Right forelimb (tissue), 1 donor: ENCODE data around the gene FXN.
"Not testable (repeated sequence)": the region's sequence is repeated elsewhere in the genome, so short reads cannot be mapped to it uniquely, and the experiment has no call there.

ENCODE experiments used
- DNase-seq: peaks from one replicate; pipeline ENCODE4 v3.0.0-alpha.2; 2018

The FXN gene

DNA sequence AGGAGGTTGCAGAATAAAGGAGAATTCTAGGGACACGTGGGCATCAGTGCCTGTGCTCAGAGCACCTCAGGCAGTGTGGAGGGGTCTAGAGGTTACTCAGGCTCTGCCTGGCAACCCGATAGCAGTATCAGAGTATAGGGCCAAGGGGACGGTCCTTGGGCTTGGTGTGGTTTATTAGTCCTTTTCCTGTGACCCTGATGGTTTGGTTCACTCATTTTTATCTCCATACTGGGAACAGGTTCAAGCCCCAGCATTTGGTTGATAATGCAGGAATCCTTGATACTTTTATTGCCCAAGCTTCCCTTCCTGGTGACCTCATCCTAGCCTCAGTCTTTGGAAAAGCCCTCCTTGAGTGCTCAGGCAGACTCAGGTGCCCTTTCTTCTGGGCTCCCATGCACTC lies 35.5 kb downstream of the FXN start:
- DNase-seq, result no peak

DNA sequence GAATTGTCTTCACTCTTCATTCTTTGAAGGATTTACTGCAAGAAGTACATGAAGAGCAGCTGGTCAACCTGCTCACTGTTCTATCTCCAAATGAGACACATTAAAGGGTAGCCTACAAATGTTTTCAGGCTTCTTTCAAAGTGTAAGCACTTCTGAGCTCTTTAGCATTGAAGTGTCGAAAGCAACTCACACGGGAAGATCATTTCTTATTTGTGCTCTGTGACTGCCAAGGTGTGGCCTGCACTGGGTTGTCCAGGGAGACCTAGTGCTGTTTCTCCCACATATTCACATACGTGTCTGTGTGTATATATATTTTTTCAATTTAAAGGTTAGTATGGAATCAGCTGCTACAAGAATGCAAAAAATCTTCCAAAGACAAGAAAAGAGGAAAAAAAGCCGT lies 37.6 kb downstream of the FXN start:
- DNase-seq, result no peak

DNA sequence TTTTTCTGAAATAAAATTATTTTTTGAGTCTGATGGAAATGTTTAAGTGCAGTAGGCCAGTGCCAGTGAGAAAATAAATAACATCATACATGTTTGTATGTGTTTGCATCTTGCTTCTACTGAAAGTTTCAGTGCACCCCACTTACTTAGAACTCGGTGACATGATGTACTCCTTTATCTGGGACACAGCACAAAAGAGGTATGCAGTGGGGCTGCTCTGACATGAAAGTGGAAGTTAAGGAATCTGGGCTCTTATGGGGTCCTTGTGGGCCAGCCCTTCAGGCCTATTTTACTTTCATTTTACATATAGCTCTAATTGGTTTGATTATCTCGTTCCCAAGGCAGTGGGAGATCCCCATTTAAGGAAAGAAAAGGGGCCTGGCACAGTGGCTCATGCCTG lies 39.2 kb downstream of the FXN start:
- no peak for DNase-seq

DNA sequence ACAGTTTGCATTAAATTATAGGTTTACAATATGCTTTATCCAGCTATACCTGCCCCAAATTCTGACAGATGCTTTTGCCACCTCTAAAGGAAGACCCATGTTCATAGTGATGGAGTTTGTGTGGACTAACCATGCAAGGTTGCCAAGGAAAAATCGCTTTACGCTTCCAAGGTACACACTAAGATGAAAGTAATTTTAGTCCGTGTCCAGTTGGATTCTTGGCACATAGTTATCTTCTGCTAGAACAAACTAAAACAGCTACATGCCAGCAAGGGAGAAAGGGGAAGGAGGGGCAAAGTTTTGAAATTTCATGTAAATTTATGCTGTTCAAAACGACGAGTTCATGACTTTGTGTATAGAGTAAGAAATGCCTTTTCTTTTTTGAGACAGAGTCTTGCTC lies 41.0 kb downstream of the FXN start:
- no peak for DNase-seq

DNA sequence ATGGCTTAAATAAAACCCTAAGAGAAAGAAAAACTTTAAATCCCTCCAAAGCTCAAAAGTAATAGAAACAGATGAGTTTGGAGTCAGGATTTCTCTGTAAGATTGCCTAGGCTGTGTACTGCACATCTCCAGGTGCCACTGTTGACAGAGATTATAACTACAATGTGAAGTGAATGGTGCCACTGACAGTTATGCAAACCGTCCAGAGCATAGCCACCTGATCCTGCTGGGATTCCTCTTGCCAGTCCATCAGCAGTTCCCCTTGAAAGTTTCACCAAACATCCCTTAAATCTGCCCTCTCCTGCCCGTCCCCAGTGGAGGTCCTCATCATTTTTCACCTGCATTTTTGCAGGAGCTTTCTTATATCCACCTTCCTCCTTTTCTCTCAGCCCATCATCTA lies 42.5 kb downstream of the FXN start:
- no peak for DNase-seq

DNA sequence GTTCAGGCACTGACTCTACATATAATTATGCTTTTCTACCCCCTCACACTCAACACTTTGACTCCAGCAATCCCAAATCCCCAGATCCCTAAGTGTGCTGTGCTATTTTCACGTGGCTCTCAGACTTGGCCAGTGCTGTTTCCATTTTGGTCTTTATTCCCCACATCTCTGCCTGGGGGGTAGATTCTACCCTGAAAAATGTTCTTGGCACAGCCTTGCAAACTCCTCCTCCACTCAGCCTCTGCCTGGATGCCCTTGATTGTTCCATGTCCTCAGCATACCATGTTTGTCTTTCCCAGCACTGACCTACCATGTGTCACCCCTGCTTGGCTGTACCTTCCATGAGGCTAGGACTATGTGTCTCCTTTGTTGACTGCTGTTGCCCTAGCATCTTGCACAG lies 43.0 kb downstream of the FXN start:
- no peak for DNase-seq

DNA sequence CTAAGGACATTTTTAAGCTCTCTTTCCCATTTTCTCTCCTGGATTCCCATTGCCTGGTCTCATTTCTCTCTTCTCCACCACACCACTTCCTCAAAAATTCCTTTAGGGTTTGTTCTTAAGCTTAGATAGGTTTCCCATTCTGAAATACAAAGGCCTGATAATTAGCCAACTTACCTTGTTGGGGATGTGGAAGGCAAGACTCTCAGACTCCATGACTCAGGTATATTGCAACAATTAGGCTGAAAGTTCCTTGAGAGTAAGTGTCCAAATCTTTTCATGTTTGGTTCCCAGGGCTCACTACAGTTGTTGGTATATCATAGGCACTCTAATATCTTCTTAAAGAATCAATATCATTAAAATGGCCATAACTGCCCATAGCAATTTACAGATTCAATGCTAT lies 43.6 kb downstream of the FXN start:
- DNase-seq, result no peak

DNA sequence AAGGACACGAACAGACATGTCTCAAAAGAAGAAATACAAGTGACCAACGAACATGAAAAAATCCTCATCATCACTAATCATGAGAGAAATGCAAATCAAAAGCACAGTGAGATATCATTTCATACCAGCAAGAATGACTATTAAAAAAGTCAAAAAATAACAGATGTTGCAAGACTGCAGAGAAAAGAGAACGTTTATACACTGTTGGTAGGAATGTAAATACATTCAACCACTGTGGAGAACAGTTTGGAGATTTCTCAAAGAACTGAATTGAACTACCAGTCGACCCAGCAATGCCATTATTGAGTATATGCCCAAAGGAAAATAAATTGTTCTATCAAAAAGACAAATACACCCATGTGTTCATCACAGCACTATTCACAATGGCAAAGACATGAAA lies 45.7 kb downstream of the FXN start:
- DNase-seq, result no peak

DNA sequence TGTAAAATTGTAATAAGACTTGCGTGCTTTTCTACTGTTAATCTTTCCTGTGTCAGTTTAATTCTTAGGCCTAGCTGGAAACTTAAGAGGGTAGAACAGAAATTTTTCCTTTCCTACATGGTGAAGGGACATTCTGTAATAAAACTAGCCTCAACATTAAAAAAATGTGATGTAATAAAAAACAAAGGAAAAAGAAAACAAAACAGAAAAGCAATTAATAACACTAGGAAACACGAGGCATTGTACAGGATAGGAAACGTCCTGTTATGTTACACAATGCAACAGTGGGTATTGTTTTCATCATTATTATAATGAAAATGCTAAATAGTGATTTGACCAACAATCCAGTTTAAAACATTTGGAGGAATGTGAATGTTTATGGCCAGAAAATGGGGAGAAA lies 47.8 kb downstream of the FXN start:
- DNase-seq, result no peak

DNA sequence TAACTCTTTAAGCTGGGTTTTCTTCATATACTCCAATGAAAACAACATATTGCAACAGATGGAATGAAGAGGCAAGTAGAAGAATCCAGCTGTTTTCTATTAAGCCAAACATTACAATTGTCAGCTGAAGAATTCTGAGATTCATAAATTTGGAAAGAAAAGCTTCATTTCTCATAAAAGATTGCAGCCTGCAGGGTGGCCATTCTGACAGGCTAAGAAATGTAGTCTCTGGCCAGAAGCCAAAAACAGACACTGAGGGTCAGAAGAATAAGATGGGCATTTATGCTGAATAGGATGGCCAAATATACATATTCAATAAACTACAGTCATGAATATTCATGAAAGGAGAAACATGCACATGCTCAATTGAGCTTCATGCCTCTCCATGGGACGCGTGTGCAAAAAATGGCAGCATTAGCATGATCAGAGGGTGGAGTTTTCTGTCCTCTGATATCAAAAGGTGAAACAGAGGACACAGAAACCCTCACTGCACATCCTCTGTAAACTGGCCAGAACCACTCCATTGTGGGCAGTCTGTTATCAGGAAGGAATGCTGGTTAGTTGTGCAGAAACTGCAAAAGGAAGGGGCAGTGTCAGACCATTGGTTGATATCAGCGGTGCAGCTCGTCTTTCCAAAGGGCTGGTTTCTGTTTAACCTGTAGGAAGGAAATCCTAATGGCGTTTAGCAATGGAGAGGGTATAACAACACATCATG lies 50.2 kb downstream of the FXN start:
- DNase-seq, result no peak

DNA sequence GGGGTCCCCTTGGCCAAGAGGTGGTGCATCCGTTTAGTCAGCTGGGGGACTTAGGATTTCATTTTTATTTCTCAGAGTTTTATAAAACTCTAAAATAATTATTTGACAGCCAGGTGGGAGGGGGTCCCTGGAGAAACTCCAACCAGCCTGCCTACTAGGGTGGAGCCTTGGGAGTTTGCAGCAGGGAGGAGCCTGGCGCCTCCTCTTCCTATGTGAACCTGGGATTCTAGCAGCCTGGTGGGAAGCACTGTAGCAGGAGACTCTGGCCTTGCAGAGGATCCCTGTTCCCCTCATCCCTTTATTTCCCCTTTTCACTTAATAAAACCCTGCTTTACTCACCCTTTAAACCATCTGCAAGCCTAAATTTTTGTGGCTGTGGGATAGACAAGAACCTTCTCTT lies 50.8 kb downstream of the FXN start:
- DNase-seq, result no peak

DNA sequence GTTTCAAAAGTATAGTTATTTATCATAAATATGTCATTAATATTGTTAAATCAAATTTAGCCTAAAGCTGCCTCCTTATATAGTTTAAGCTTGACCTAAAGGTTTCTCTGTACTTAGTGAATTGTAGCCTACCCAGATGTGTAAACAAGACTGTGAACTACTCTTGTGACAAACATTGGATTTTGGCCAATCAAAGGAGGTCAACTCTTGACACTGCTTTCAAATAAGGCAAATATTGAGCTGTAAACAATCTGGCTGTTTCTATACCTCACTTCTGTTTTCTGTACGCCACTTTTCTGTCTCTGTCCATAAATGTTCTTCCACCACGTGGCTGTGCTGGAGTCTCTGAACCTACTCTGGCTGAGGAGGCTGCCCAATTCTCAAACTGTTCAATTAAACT lies 51.2 kb downstream of the FXN start:
- DNase-seq, result no peak

DNA sequence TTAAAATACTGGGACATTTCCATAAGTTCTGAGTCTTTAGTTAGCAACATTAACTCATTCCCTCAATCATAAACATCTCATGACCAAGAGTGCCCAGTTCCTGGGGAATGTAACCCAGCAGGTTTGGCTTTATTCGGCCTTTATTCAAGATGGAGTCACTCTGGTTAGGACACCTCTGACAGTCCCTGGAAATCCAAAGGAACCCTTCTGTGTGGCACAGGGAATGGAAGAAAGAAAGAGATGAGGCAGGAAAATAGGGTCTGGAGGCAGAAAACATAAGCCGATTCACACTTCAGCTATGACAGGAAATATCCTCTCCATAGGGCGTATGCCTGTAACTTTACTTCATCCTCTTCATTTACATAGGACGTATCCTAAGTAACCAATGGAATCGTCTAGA lies 53.5 kb downstream of the FXN start:
- no peak for DNase-seq

DNA sequence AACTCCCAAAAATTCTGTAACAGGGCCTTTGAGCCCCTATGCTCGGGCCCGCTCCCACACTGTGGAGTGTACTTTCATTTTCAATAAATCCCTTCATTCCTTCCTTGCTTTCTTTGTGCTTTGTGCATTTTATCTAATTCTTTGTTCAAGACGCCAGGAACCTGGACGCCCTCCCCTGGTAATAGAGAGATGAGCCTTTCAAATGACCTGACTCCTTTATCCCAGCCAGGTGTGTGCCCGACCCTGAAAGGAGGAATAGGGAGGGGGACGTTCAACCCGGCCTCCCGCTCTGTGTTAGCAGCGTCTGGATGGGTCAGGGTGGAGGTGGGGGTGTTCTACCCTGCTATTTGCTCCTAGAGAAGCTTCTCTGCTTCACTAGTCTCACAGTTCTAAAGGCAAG lies 53.9 kb downstream of the FXN start:
- DNase-seq, result no peak

DNA sequence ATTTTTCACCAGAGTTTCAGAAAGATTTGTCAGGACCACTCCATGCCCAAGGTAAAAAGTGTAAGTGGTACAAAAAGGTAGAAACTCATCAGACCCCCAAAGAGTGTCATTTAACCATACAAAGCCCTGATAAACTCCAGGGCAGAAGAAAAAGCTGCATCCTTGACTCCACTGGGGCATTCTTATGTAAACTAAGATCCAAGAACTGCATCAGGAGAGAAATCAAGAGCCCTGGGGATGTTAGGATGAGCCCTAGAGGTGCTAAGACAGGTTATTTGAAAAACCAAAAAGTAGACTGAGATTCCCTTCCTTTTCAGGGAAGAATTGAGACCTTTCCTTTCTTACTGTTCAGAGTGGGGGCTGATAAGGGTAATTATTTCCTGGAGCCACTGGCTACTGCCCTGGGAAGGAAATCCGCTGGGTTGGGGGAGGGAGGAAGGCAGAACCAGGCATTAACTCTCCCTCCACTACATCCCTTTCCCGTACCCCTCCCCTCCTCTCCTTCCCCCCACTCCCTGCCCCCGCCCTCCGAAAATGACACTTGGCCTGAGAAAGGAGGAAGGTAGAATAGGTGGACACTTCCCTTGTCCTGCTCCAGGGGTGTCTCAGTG lies 54.7 kb downstream of the FXN start:
- no peak for DNase-seq

DNA sequence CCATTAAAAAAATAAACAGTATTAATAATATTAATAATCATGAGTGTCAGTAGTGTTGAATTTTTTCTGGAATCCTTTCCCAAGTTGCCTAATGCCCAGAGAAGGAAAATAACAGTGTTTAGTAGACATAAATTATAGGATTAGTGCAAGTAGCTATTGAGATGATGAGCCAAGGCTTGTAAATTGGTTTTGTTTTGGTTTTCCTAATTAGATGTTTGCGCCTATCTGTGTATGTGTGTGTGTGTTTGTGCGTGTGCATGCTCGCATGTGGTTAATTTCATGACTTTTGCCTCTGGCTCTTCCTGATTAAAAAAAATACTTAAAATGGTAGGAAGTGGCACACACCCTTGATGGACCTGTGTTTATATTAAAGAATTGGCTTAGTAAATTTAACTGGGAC lies 55.4 kb downstream of the FXN start:
- no peak for DNase-seq

DNA sequence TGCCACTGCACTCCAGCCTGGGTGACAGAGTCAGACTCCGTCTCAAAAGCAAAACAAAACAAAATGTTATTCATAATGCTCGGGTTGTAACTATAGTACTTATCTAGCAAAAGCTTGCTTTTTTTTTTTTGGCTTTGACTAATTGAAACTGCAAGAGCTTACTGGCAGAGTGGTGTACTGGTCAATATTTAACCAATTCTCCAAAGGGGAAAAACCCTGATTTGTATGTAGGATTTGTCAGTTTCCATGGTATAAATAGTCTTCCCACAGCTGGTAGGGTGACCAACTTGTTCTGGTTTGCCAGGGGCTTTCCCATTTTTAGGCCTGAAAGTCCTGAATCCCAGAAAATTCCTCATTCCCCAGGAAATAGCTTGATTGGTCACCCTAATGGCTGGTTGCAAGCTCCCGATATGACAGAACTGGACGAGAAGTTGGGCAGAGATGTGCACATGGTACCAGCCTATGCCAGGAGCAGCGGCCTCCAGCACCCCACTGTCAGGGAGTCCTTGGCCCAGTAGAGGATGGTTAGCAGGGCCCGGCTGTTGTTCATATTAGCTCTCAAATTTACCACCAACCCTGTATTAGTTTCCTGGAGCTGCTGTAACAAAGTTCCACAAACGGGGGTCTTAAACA lies 58.0 kb downstream of the FXN start:
- no peak for DNase-seq

DNA sequence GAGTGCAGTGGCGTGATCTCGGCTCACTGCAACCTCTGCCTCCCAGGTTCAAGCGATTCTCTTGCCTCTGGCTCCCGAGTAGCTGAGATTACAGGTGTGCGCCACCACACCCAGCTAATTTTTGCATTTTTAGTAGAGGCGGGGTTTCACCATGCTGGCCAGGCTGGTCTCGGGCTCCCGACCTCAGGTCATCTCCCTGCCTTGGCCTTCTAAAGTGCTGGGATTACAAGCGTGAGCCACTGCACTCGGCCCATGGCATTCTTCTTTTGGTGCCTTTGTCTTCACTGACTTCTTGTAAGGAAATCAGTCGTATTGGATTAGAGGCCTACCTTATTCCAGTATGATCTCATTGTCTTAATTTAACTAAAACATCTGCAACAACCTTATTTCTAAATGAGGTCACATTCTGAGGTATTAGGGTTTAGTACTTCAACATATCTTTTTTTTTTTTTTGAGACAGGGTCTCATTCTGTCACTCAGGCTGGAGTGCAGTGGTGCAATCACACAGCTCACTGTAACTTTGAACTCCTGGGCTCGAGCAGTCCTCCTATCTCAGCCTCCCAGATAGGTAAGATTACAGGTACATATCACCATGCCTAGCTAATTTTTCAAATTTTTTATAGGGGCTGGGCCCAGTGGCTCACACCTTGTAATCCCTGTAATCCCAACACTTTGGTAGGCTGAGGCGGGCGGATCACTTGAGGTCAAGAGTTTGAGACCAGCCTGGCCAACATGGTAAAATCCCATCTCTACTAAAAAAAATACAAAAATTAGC lies 59.0 kb downstream of the FXN start:
- DNase-seq, result not testable (repeated sequence)

DNA sequence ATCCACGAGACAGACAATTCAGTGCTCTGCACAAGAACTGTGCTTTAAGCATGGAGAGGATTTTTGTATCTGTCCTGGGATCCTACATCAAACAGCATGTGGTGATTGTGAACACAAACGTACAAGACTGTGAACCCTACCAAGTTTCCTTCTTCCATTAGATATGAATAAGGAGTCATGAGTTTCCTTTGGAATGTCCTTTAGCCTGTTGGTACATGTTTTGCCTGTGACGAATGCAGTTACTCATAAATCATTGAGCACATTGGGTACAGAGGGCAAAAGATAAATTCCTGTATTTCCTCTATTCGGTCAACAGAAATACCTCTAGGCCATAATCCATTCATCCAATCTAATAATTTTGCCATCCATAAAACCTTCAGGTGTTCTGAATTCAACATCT lies 61.5 kb downstream of the FXN start:
- no peak for DNase-seq

DNA sequence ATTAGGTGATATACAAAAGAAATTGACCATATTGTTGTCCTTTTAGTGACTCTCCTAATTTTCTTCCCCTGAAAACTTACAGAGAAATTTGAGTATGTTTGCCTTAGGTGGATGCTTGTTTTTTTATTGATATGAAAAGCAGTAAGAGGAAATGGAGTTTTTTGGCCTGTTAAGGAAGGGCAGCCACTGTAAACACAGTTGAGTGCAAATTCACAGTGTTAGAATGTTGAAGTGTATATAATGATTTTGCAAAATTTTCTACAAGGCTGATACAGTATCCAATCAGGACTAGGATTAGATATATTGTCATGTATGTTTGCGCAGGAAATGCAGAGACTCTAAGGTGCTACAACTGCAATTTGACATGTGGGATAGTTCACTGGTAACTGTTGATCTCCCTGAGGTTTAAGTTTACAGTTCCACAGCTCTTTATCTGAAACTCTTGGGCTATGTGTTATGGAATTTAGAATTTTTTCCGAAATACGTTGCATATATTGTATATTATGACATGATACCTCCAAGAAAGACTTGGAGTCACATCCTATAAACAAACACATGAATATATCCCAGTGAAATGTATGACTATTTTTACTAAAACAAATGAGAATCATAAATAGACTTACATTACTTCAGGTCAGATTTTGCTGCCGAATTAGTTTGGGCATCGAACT lies 62.5 kb downstream of the FXN start:
- no peak for DNase-seq

DNA sequence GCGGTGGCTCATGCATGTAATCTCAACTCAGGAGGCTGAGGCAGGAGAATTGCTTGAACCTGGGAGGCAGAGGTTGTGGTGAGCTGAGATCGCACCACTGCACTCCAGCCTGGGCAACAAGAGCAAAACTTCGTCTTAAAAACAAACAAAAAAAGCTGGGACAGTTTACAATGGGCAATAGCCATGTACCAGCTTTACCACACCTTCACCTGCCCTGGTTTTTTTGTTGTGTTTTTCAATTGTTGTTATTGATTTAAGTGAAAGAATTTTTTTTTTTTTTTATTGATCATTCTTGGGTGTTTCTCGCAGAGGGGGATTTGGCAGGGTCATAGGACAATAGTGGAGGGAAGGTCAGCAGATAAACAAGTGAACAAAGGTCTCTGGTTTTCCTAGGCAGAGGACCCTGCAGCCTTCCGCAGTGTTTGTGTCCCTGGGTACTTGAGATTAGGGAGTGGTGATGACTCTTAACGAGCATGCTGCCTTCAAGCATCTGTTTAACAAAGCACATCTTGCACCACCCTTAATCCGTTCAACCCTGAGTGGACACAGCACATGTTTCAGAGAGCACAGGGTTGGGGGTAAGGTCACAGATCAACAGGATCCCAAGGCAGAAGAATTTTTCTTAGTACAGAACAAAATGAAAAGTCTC lies 67.9 kb downstream of the FXN start:
- not testable (repeated sequence) for DNase-seq

DNA sequence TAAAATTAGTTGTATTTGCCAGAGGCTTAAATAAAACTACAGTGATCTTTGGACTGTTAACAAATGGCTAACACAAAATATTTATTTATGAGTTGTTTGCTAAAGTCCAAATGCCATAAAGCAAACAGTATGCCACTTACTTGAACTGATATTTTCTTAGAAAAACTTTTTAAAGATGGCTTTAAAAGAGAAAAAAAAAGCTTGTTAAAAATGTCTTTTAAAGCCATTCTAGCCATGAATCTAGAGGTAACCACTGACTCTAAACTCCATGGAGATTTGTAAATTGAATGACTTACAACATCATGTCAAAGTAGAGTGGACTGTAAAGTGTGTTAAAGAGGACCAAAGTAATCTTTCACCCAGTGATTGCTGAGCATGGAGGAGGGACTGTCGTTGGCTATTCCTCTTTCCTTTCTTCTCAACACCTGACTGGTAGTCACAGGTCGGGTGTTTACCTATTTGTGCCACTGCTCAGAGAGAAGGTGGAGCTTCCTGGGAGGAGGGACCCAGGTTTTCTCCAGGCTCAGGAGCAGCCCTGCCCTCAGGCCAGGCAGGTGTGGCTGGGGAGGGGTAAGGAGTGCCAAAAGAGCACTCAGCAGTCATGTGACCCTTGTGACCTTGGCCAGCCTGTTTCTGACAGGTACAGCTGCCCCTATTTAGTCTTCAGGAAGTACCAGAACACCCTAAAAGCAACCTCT lies 69.4 kb downstream of the FXN start:
- DNase-seq, result no peak
